HEK293 (cell line): Measurements from ENCODE around the gene LYPLAL1.

ENCODE experiments used
- CTCF ChIA-PET: fragments of 350-600 bp; formaldehyde crosslinking; extraction: SDS; loops from one replicate; lab custom pipeline; 2021; ENCODE audit warnings: antibody characterized with exemption; lab: Yijun Ruan, JAX
- POLR2A ChIA-PET: fragments of 300-600 bp; formaldehyde crosslinking; extraction: SDS; loops from one replicate; lab custom pipeline; 2020; ENCODE audit warnings: antibody characterized with exemption, inconsistent platforms; lab: Yijun Ruan, JAX
- H3K27ac ChIP-seq: fragments of 200-500 bp; sonication (Bioruptor generic); 2 replicates; pipeline ENCODE4 v1.5.1; 2014; ENCODE audit warnings: low read depth, low read length, control low read depth, inconsistent platforms; ENCODE audit errors: extremely low read depth
- H3K36me3 ChIP-seq, 2 experiments: fragments of 200-500 bp in 1 of 2; sonication (Bioruptor generic) in 1 of 2; 1 replicate in 1 of 2; 2 replicates in 1 of 2; pipeline ENCODE4 v1.5.1; 2014 to 2017; ENCODE audit warnings: inconsistent platforms in 2 of 2, low read length in 2 of 2; ENCODE audit not compliant: control insufficient read depth in 2 of 2, insufficient read depth in 1 of 2
- H3K4me1 ChIP-seq: fragments of 200-500 bp; sonication (Bioruptor generic); 2 replicates; pipeline ENCODE4 v1.5.1; 2014; ENCODE audit warnings: mild to moderate bottlenecking, low read length, inconsistent platforms; ENCODE audit not compliant: control insufficient read depth, insufficient read depth
- H3K4me3 ChIP-seq: 2 replicates; pipeline ENCODE4 v1.5.1; 2011; ENCODE audit warnings: low read depth, mild to moderate bottlenecking, control low read depth, low read length, moderate library complexity
- H3K9me3 ChIP-seq: fragments of 200-500 bp; sonication (Bioruptor generic); 2 replicates; pipeline ENCODE4 v1.5.1; 2014; ENCODE audit warnings: low read depth, low read length, inconsistent platforms; ENCODE audit not compliant: control insufficient read depth, insufficient read depth
- GLI2 ChIP-seq: fragments of 450-650 bp; formaldehyde crosslinking; IDR thresholded peaks from 2 replicates; pipeline ENCODE4; 2017; ENCODE audit warnings: missing biosample characterization, missing genetic modification characterization, low read depth, borderline replicate concordance
- KLF10 ChIP-seq: fragments of 450-650 bp; IDR thresholded peaks from 2 replicates; pipeline ENCODE4 v1.5.1; 2018; ENCODE audit warnings: missing biosample characterization, mild to moderate bottlenecking, missing genetic modification characterization
- YY1 ChIP-seq: fragments of 450-650 bp; formaldehyde crosslinking; IDR thresholded peaks from 2 replicates; pipeline ENCODE4 v1.5.1; 2018; ENCODE audit warnings: missing biosample characterization, missing genetic modification characterization
- ZNF133 ChIP-seq: fragments of 450-650 bp; formaldehyde crosslinking; IDR thresholded peaks from 2 replicates; pipeline ENCODE4 v1.5.1; 2016; ENCODE audit warnings: missing biosample characterization, missing genetic modification characterization
- ZNF138 ChIP-seq: fragments of 450-650 bp; formaldehyde crosslinking; IDR thresholded peaks from 2 replicates; pipeline ENCODE4 v1.5.1; 2016; ENCODE audit warnings: missing biosample characterization, missing genetic modification characterization, borderline replicate concordance
- ZNF140 ChIP-seq: fragments of 450-650 bp; formaldehyde crosslinking; IDR thresholded peaks from 2 replicates; pipeline ENCODE4 v1.5.1; 2016; ENCODE audit warnings: missing biosample characterization, missing genetic modification characterization
- ZNF184 ChIP-seq: fragments of 450-650 bp; IDR thresholded peaks from 2 replicates; pipeline ENCODE4 v1.5.1; 2018; ENCODE audit warnings: missing biosample characterization, mild to moderate bottlenecking, missing genetic modification characterization
- ZNF202 ChIP-seq: fragments of 450-650 bp; formaldehyde crosslinking; IDR thresholded peaks from 2 replicates; pipeline ENCODE4 v1.5.1; 2016; ENCODE audit warnings: missing biosample characterization, missing genetic modification characterization, borderline replicate concordance
- ZNF214 ChIP-seq: fragments of 450-650 bp; formaldehyde crosslinking; IDR thresholded peaks from 2 replicates; pipeline ENCODE4 v1.5.1; 2017; ENCODE audit warnings: missing biosample characterization, mild to moderate bottlenecking, missing genetic modification characterization, borderline replicate concordance
- ZNF514 ChIP-seq: fragments of 450-650 bp; formaldehyde crosslinking; IDR thresholded peaks from 2 replicates; pipeline ENCODE4 v1.5.1; 2016; ENCODE audit warnings: missing biosample characterization, missing genetic modification characterization
- ZNF585B ChIP-seq: fragments of 450-650 bp; formaldehyde crosslinking; IDR thresholded peaks from 2 replicates; pipeline ENCODE4 v1.5.1; 2016; ENCODE audit warnings: missing biosample characterization, missing genetic modification characterization
- ZNF610 ChIP-seq: fragments of 450-650 bp; formaldehyde crosslinking; IDR thresholded peaks from 2 replicates; pipeline ENCODE4 v1.5.1; 2016; ENCODE audit warnings: missing biosample characterization, missing genetic modification characterization, borderline replicate concordance
- ZNF76 ChIP-seq: fragments of 450-650 bp; formaldehyde crosslinking; IDR thresholded peaks from 2 replicates; pipeline ENCODE4; 2016; ENCODE audit warnings: low read depth, missing biosample characterization, missing genetic modification characterization, borderline replicate concordance
- TF ChIP-seq, protein P1 (sequence below): fragments of 450-650 bp; formaldehyde crosslinking; IDR thresholded peaks from 2 replicates; pipeline ENCODE4 v1.5.1; 2016; ENCODE audit warnings: missing biosample characterization, missing genetic modification characterization
- TF ChIP-seq, protein P2 (sequence below): fragments of 450-650 bp; formaldehyde crosslinking; IDR thresholded peaks from 2 replicates; pipeline ENCODE4 v1.5.1; 2017; ENCODE audit warnings: missing biosample characterization, missing genetic modification characterization
- TF ChIP-seq, protein P3 (sequence below): fragments of 450-650 bp; formaldehyde crosslinking; IDR thresholded peaks from 2 replicates; pipeline ENCODE4 v1.5.1; 2016; ENCODE audit warnings: missing biosample characterization, missing genetic modification characterization, low read depth

LYPLAL1 gene

DNA sequence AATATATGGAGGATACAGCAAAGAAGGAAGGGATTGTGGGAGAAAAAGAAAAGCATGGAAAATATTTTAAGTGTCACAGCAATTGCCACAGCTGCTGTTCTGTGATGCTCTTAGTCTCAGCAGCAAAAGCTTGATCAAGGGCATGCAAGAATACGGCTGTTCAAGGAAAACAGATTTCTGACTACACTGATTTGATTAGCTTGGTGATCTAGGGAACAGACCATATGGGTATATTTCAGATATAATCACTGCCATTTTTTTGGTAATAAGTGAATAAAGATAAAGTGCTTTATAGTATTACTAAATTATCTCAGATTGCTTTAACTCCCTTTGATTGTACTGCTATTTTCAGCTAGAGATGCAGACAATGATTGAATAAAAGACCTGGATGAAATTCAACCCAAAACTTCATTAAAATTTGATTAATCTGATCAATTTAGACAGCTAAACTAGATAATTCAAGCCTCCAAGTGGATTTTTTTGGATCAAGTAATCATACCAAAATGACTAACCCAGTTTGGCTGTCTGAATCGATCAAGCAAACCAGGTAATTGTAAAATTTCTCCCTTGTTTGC lies 33.3 kb upstream of the LYPLAL1 start (continued):
- TF ChIP-seq ZNF214 (no peak), ZNF585B (tag by site-specific recombination) (no peak), ZNF610 (tag by site-specific recombination) (no peak), ZNF202 (tag by site-specific recombination) (no peak), ZNF140 (no peak), KLF10 (tag by site-specific recombination) (no peak), ZNF76 (tag by site-specific recombination) (no peak), YY1 (tag by site-specific recombination) (no peak), ZNF133 (tag by site-specific recombination) (no peak), ZNF514 (tag by site-specific recombination) (no peak)
- TF ChIP-seq, protein P1, sequence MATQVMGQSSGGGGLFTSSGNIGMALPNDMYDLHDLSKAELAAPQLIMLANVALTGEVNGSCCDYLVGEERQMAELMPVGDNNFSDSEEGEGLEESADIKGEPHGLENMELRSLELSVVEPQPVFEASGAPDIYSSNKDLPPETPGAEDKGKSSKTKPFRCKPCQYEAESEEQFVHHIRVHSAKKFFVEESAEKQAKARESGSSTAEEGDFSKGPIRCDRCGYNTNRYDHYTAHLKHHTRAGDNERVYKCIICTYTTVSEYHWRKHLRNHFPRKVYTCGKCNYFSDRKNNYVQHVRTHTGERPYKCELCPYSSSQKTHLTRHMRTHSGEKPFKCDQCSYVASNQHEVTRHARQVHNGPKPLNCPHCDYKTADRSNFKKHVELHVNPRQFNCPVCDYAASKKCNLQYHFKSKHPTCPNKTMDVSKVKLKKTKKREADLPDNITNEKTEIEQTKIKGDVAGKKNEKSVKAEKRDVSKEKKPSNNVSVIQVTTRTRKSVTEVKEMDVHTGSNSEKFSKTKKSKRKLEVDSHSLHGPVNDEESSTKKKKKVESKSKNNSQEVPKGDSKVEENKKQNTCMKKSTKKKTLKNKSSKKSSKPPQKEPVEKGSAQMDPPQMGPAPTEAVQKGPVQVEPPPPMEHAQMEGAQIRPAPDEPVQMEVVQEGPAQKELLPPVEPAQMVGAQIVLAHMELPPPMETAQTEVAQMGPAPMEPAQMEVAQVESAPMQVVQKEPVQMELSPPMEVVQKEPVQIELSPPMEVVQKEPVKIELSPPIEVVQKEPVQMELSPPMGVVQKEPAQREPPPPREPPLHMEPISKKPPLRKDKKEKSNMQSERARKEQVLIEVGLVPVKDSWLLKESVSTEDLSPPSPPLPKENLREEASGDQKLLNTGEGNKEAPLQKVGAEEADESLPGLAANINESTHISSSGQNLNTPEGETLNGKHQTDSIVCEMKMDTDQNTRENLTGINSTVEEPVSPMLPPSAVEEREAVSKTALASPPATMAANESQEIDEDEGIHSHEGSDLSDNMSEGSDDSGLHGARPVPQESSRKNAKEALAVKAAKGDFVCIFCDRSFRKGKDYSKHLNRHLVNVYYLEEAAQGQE (tag by site-specific recombination): no peak
- TF ChIP-seq, protein P2, sequence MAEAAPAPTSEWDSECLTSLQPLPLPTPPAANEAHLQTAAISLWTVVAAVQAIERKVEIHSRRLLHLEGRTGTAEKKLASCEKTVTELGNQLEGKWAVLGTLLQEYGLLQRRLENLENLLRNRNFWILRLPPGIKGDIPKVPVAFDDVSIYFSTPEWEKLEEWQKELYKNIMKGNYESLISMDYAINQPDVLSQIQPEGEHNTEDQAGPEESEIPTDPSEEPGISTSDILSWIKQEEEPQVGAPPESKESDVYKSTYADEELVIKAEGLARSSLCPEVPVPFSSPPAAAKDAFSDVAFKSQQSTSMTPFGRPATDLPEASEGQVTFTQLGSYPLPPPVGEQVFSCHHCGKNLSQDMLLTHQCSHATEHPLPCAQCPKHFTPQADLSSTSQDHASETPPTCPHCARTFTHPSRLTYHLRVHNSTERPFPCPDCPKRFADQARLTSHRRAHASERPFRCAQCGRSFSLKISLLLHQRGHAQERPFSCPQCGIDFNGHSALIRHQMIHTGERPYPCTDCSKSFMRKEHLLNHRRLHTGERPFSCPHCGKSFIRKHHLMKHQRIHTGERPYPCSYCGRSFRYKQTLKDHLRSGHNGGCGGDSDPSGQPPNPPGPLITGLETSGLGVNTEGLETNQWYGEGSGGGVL (tag by site-specific recombination): no peak
- TF ChIP-seq, protein P3, sequence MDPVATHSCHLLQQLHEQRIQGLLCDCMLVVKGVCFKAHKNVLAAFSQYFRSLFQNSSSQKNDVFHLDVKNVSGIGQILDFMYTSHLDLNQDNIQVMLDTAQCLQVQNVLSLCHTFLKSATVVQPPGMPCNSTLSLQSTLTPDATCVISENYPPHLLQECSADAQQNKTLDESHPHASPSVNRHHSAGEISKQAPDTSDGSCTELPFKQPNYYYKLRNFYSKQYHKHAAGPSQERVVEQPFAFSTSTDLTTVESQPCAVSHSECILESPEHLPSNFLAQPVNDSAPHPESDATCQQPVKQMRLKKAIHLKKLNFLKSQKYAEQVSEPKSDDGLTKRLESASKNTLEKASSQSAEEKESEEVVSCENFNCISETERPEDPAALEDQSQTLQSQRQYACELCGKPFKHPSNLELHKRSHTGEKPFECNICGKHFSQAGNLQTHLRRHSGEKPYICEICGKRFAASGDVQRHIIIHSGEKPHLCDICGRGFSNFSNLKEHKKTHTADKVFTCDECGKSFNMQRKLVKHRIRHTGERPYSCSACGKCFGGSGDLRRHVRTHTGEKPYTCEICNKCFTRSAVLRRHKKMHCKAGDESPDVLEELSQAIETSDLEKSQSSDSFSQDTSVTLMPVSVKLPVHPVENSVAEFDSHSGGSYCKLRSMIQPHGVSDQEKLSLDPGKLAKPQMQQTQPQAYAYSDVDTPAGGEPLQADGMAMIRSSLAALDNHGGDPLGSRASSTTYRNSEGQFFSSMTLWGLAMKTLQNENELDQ (tag by site-specific recombination): no peak

DNA sequence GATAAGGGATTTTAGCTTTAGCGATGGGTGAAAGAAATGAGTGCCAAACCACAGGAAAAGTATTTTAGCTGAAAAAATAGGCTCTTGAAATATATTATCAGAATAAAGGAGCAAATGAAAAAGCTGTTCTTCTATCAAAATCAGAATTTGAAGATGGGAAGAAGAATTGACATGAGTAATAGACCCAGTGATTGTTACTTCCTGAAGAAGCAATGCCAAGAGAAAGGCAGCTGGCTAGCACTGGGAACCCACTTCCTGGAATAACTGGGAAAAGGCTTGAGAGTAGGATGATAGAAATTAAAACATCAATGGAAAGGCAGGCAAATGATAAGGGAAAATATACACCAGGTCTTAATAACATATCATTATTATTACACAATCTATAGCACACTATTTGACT lies 29.9 kb upstream of the LYPLAL1 start:
- Histone ChIP-seq H3K9me3 (no peaks in the 10 kb centered on the region), H3K4me1 (no peaks in the 10 kb centered on the region), H3K36me3 (no peaks in the 10 kb centered on the region), H3K4me3 (no peak overlapping the region), H3K27ac (no peak overlapping the region)
- TF ChIP-seq GLI2 (tag by site-specific recombination) (no peak), ZNF184 (tag by site-specific recombination) (no peak), ZNF138 (no peak)
- POLR2A ChIA-PET: no interaction called here
- CTCF ChIA-PET: no interaction called here
